IMR-90 (cell line): ENCODE results near the gene LRP1-AS. TPM values are rescaled to one million over a fixed set of nuclear protein-coding genes. Genes with fewer than 3 reads are reported as not detected.

ENCODE experiments used
- ATAC-seq: fragments of 200-7000 bp; cut with Tn5 transposase; 2 replicates; pipeline ENCODE4 v1.9.1; 2020; ENCODE audit warnings: low read depth, mild to moderate bottlenecking, moderate library complexity
- BruUV-seq: library from RNA; stranded (reverse); fragments of 400-500 nt; replicated peaks from 2 replicates; lab custom pipeline; 2021; lab: Mats Ljungman, UMichigan
- CTCF ChIA-PET: fragments of 300-600 bp; formaldehyde crosslinking; extraction: SDS; loops from one replicate; lab custom pipeline; 2021; ENCODE audit warnings: antibody characterized with exemption; lab: Yijun Ruan, JAX
- POLR2A ChIA-PET: fragments of 300-600 bp; sonication (Branson Sonifier 250); formaldehyde crosslinking; loops from one replicate; lab custom pipeline; 2022; ENCODE audit warnings: antibody characterized with exemption; ENCODE audit not compliant: unreplicated experiment; lab: Charles Lee
- DNase-seq: peaks from one replicate; pipeline ENCODE4 v3.0.0; 2013
- H2AFZ ChIP-seq: replicated peaks from 2 replicates; pipeline ENCODE3; 2013; ENCODE audit warnings: low read length, mild to moderate bottlenecking; ENCODE audit not compliant: poor library complexity
- H2AK5ac ChIP-seq: 2 replicates; pipeline ENCODE4 v1.6.1; 2013; ENCODE audit warnings: low read depth, low read length, inconsistent platforms
- H2AK9ac ChIP-seq: replicated peaks from 2 replicates; pipeline ENCODE3; 2013; ENCODE audit warnings: mild to moderate bottlenecking, low read depth, low read length, moderate library complexity; ENCODE audit not compliant: poor library complexity
- H2BK120ac ChIP-seq: 2 replicates; pipeline ENCODE4 v1.6.1; 2013; ENCODE audit warnings: low read depth, low read length, inconsistent platforms
- H2BK15ac ChIP-seq: 3 replicates; pipeline ENCODE4 v1.6.1; 2013; ENCODE audit warnings: low read depth, low read length, inconsistent platforms
- H2BK20ac ChIP-seq: 2 replicates; pipeline ENCODE4 v1.6.1; 2013; ENCODE audit warnings: low read depth, mild to moderate bottlenecking, inconsistent platforms, low read length, moderate library complexity
- H2BK5ac ChIP-seq: 2 replicates; pipeline ENCODE4 v1.6.1; 2013; ENCODE audit warnings: mild to moderate bottlenecking, low read depth, low read length, inconsistent platforms; ENCODE audit not compliant: poor library complexity, severe bottlenecking
- H3K14ac ChIP-seq: replicated peaks from 2 replicates; pipeline ENCODE4 v1.6.1; 2013; ENCODE audit warnings: low read depth, low read length, inconsistent platforms
- H3K18ac ChIP-seq: 2 replicates; pipeline ENCODE4 v1.6.1; 2013; ENCODE audit warnings: low read depth, low read length, control low read depth
- H3K23ac ChIP-seq: 2 replicates; pipeline ENCODE4 v1.6.1; 2013; ENCODE audit warnings: low read depth, low read length, inconsistent platforms
- H3K27ac ChIP-seq: 2 replicates; pipeline ENCODE4 v1.5.1; 2013; ENCODE audit warnings: mild to moderate bottlenecking, control low read depth, low read length; ENCODE audit not compliant: insufficient read depth
- H3K27me3 ChIP-seq: 2 replicates; pipeline ENCODE4 v1.6.1; 2013; ENCODE audit warnings: low read length; ENCODE audit not compliant: control insufficient read depth, insufficient read depth
- H3K36me3 ChIP-seq: 2 replicates; pipeline ENCODE4 v1.6.1; 2013; ENCODE audit warnings: low read length, mixed read lengths; ENCODE audit not compliant: control insufficient read depth, insufficient read depth
- H3K4ac ChIP-seq: 2 replicates; pipeline ENCODE4 v1.6.1; 2013; ENCODE audit warnings: low read depth, low read length, inconsistent platforms
- H3K4me1 ChIP-seq: 2 replicates; pipeline ENCODE4 v1.6.1; 2013; ENCODE audit warnings: low read length, mixed read lengths; ENCODE audit not compliant: control insufficient read depth, insufficient read depth
- H3K4me2 ChIP-seq: 2 replicates; pipeline ENCODE4 v1.6.1; 2013; ENCODE audit warnings: low read depth, mild to moderate bottlenecking, control low read depth, low read length, moderate library complexity
- H3K4me3 ChIP-seq: 2 replicates; pipeline ENCODE4 v1.5.1; 2013; ENCODE audit warnings: low read depth, mild to moderate bottlenecking, control low read depth, low read length, moderate library complexity; ENCODE audit not compliant: insufficient read depth
- H3K56ac ChIP-seq: 2 replicates; pipeline ENCODE4 v1.6.1; 2013; ENCODE audit warnings: low read length, inconsistent platforms; ENCODE audit not compliant: insufficient read depth; ENCODE audit errors: extremely low read depth
- H3K79me1 ChIP-seq, 2 experiments: 2 replicates each; pipeline ENCODE4 v1.6.1; 2013; ENCODE audit warnings: low read length in 2 of 2, inconsistent platforms in 1 of 2, low read depth in 1 of 2
- H3K9ac ChIP-seq: 2 replicates; pipeline ENCODE4 v1.6.1; 2013; ENCODE audit warnings: low read depth, low read length, control low read depth
- H3K9me1 ChIP-seq: 2 replicates; pipeline ENCODE4 v1.6.1; 2013; ENCODE audit warnings: low read length, inconsistent platforms; ENCODE audit not compliant: insufficient read depth
- H3K9me3 ChIP-seq: 2 replicates; pipeline ENCODE4 v1.6.1; 2013; ENCODE audit warnings: low read length; ENCODE audit not compliant: control insufficient read depth, insufficient read depth
- H4K20me1 ChIP-seq: 2 replicates; pipeline ENCODE4 v1.6.1; 2013; ENCODE audit warnings: low read length, inconsistent platforms; ENCODE audit not compliant: insufficient read depth
- H4K5ac ChIP-seq: 2 replicates; pipeline ENCODE4 v1.6.1; 2013; ENCODE audit warnings: mild to moderate bottlenecking, low read depth, low read length, control low read depth
- H4K8ac ChIP-seq, 2 experiments: 2 replicates each; pipeline ENCODE4 v1.6.1; 2013; ENCODE audit warnings: low read depth in 2 of 2, low read length in 2 of 2, control low read depth in 1 of 2, inconsistent platforms in 1 of 2
- H4K91ac ChIP-seq: 2 replicates; pipeline ENCODE4 v1.6.1; 2013; ENCODE audit warnings: low read depth, low read length, inconsistent platforms; ENCODE audit not compliant: insufficient read depth
- CTCF ChIP-seq: conservative IDR thresholded peaks from 2 replicates; pipeline ENCODE4 v1.5.1; 2012; ENCODE audit warnings: mild to moderate bottlenecking, low read depth, low read length, improper control_type of control experiment
- FOS ChIP-seq: fragments of 150-350 bp; IDR thresholded peaks from 2 replicates; pipeline ENCODE4 v1.6.1; 2016; ENCODE audit warnings: low read depth, low read length
- NFE2L2 ChIP-seq: fragments of 150-350 bp; IDR thresholded peaks from 2 replicates; pipeline ENCODE4 v1.6.1; 2016; ENCODE audit warnings: low read depth, mild to moderate bottlenecking, low read length
- RAD21 ChIP-seq: IDR thresholded peaks from 2 replicates; pipeline ENCODE4 v1.6.1; 2012; ENCODE audit warnings: low read length, improper control_type of control experiment
- WGBS, 2 experiments: methylation state at CpG; one replicate each; pipeline versions ENCODE4 v1.1.5 to v1.1.7; 2013; ENCODE audit warnings: missing lambda C conversion rate in 2 of 2; ENCODE audit not compliant: insufficient read length in 1 of 2; ENCODE audit errors: extremely low coverage in 2 of 2; 5-methylcytosine and 5-hydroxymethylcytosine counted together
- dilution Hi-C: fragments of 300-500 bp; cut with HindIII; formaldehyde crosslinking; loops from one replicate; pipeline ENCODE4 v1.14.3; 2018; ENCODE audit warnings: low sequenced_read_pairs; ENCODE audit not compliant: unreplicated experiment
- in situ Hi-C: fragments of 300-500 bp; cut with MboI; formaldehyde crosslinking; loops from 3 replicates; pipeline ENCODE4 v1.14.3; 2019; ENCODE audit warnings: low sequenced_read_pairs, inconsistent platforms, mixed read lengths
- intact Hi-C: fragments of 100-400 bp; cut with micrococcal nuclease; formaldehyde crosslinking; loops from 2 replicates; pipeline ENCODE4 v1.10.0; 2022
- polyA plus RNA-seq, 3 experiments: library from polyadenylated mRNA; depleted of rRNA; stranded (reverse); fragments of >200 nt; gene quantifications; 2 replicates each; pipeline ENCODE4 v1.2.3, GENCODE V29; 2012; ENCODE audit warnings: low replicate concordance in 1 of 3
- total RNA-seq: library from RNA; depleted of rRNA; stranded (reverse); fragments of >200 nt; gene quantifications from 2 replicates; pipeline ENCODE4 v1.2.3, GENCODE V29; 2012

Gene LRP1-AS
- total and polyA plus RNA-seq, 2 of the 4 experiments (the other 2 are of a cell fraction), result not detected

GRCh38 chr12:57127101-57127725, 20.2 kb downstream of the LRP1-AS start:
- H3K36me3 ChIP-seq, result peaks cover 10% of the 10 kb centered on the region; the same call in 1 of the 2 replicates
- peaks cover 7 to 30% of the 10 kb centered on the region in 2 experiments; a peak in 3 of 4 replicates for H3K79me1 ChIP-seq
- TF ChIP-seq RAD21 (0 out of 2 replicates have a peak, but pooled peaks have one; percentile 5), CTCF (0 out of 2 replicates have a peak, but pooled peaks have one; percentile 21), FOS (0 out of 2 replicates have a peak, but pooled peaks have one; percentile 17), NFE2L2 (no peak)
- CTCF ChIA-PET, result interaction anchor here (0.7 to 1.7 kb wide), 5 partner anchors 15 to 49 kb away, joined by 3 to 7 read pairs (median 3); partner anchors contain the start of gene STAT6
- WGBS, 2 experiments, result 12% methylated on average over 9 of the region's 26 CpGs; no CpG with 5 or more reads in 1 of the 2 experiments
- H3K4ac ChIP-seq, result peak overlapping the region; percentile 59
- intact Hi-C loops (no loop called here), dilution Hi-C loops (no loop called here), in situ Hi-C loops (no loop called here)
- H3K18ac ChIP-seq, result peak overlapping the region; percentile 26; the same call in 1 of the 2 replicates
- no peak overlapping the region; the same call in 2 of the 3 replicates for H2BK15ac ChIP-seq
- H3K4me3 ChIP-seq, result peak overlapping the region; percentile 90
- H4K91ac ChIP-seq, result no peak overlapping the region; the same call in 1 of the 2 replicates
- no TSS peak for BruUV-seq
- peak overlapping the region; percentile 40; the same call in 1 of the 2 replicates for H2BK120ac ChIP-seq
- H3K4me2 ChIP-seq, result peak overlapping the region; percentile 72
- H3K23ac ChIP-seq, result 0 out of 2 replicates have a peak overlapping the region, but pooled peaks have one; percentile 19
- ATAC-seq (no peak), DNase-seq (no peak)
- H3K27ac ChIP-seq, result peak overlapping the region; percentile 72
- no peak overlapping the region; the same call in 1 of the 2 replicates for H4K5ac ChIP-seq
- H3K4me1 ChIP-seq, result peaks cover 10% of the 10 kb centered on the region
- peaks cover 27% of the 10 kb centered on the region for H4K20me1 ChIP-seq
- POLR2A ChIA-PET, result interaction anchor here (0.7 to 2.1 kb wide), 4 partner anchors 11 to 45 kb away, joined by 3 to 12 read pairs (median 3); partner anchors contain the start of gene STAT6
- peak overlapping the region; percentile 86 for H2AK9ac ChIP-seq
- H3K27me3 ChIP-seq, result no peaks in the 10 kb centered on the region
- no peak overlapping the region; the same call in 1 of the 2 replicates for H2BK20ac ChIP-seq
- peak overlapping the region; percentile 54; the same call in 1 of the 2 replicates for H3K14ac ChIP-seq
- H3K9ac ChIP-seq, result peak overlapping the region; percentile 69
- peaks cover 6% of the 10 kb centered on the region for H3K9me1 ChIP-seq
- H4K8ac ChIP-seq, result peak overlapping the region; percentile 5 to 46; a peak in 2 of 4 replicates
- no peaks in the 10 kb centered on the region; the same call in 1 of the 2 replicates for H3K9me3 ChIP-seq
- peak overlapping the region; percentile 42 for H3K56ac ChIP-seq
- H2BK5ac ChIP-seq, result peak overlapping the region; percentile 56
- peak overlapping the region; percentile 79 for H2AK5ac ChIP-seq
- H2AFZ ChIP-seq, result peak overlapping the region; percentile 97
